Cardiac septum (tissue), 1 donor: ENCODE results near the gene PTMS. TPM values are rescaled to one million over a fixed set of nuclear protein-coding genes. Genes with fewer than 3 reads are reported as not detected.
"Not testable (repeated sequence)": the region's sequence is repeated elsewhere in the genome, so short reads cannot be mapped to it uniquely, and the experiment has no call there.

Experiments
- DNase-seq: peaks from one replicate; pipeline ENCODE4 v3.0.0-alpha.2; 2020; ENCODE audit warnings: low spot score
- intact Hi-C: fragments of 100-400 bp; cut with DNase I; formaldehyde crosslinking; loops from one replicate; pipeline ENCODE4 v1.14.0; 2022
- long read RNA-seq: library from polyadenylated mRNA; unstranded; transcript quantifications from one replicate; pipeline ENCODE4 v2.0.0, GENCODE V29; 2021
- total RNA-seq: library from RNA; stranded (reverse); fragmentation: NEBNext Ultra II Directional; extraction: Animal tissue kit (Norgen Biotek cat#: 25700); gene quantifications from one replicate; pipeline ENCODE4 v1.2.1, GENCODE V29; 2021
- donor health status: DM: no; HTN: no; CAD: no.

PTMS gene
- total RNA-seq = 234 TPM
- long read RNA-seq, transcript PTMS-207 (5 exons, 1,150 nt) = major isoform, 60 of 124 reads
- long read RNA-seq, partial matches to known transcripts = 59 of 124 reads
- long read RNA-seq, other reads (novel, unspliced or antisense) = 3 of 124 reads

GRCh38 chr12:6765634-6766581, at the start of gene PTMS:
PTMS (plus strand) TSS chr12:6766363; CDS start chr12:6766706, 343 bp downstream.
- peak; percentile 93 for DNase-seq

GRCh38 chr12:6716874-6717437, 49.2 kb upstream of the PTMS start:
- no peak for DNase-seq
- intact Hi-C loops = no loop called here

More at GRCh38 chr12:6765634-6766581, at the start of gene PTMS:
- intact Hi-C loops = loop anchor here (1.0 to 5.0 kb wide), 2 partner anchors 13 to 61 kb away; partner anchors contain the start of genes MLF2 and P3H3

- intact Hi-C loops = loop anchor here (1.0 kb wide), 2 partner anchors 34 to 60 kb away; partner anchors contain the start of genes ING4 and ZNF384
- no peak for DNase-seq
These were observed 43.3 kb upstream of the PTMS start for GRCh38 chr12:6722863-6723262.

GRCh38 chr12:6723607-6724408, 42.4 kb upstream of the PTMS start, which contains the start of gene COPS7A:
COPS7A (plus strand) TSS chr12:6724046; CDS start chr12:6724657, 611 bp downstream.
- intact Hi-C loops = loop anchor here (1.0 kb wide), 2 partner anchors 35 to 61 kb away; partner anchors contain the start of genes ING4 and ZNF384
- DNase-seq = peak; percentile 99

- no peak for DNase-seq
- intact Hi-C loops = no loop called here
These were observed 41.8 kb upstream of the PTMS start for GRCh38 chr12:6724409-6724797.

- no peak for DNase-seq
- intact Hi-C loops = no loop called here
These were observed 40.8 kb upstream of the PTMS start for GRCh38 chr12:6725350-6725749.

- no peak for DNase-seq
- intact Hi-C loops = no loop called here
These were observed 37.0 kb upstream of the PTMS start for GRCh38 chr12:6729186-6729585.

GRCh38 chr12:6730169-6730568, 36.0 kb upstream of the PTMS start:
- DNase-seq = no peak
- intact Hi-C loops = no loop called here

- intact Hi-C loops = loop anchor here (1.0 kb wide), 1 partner anchor 45 kb away; no protein-coding TSS in a partner anchor
These were observed 31.4 kb upstream of the PTMS start for GRCh38 chr12:6734506-6735387.

GRCh38 chr12:6735448-6736191, 30.5 kb upstream of the PTMS start:
- DNase-seq = peak; percentile 83
- intact Hi-C loops = loop anchor here (1.0 kb wide), 1 partner anchor 44 kb away; no protein-coding TSS in a partner anchor

More at GRCh38 chr12:6734506-6735387, 31.4 kb upstream of the PTMS start:
- no peak for DNase-seq

GRCh38 chr12:6736754-6737153, 29.4 kb upstream of the PTMS start:
- DNase-seq = no peak
- intact Hi-C loops = no loop called here

GRCh38 chr12:6742080-6742479, 24.1 kb upstream of the PTMS start:
- intact Hi-C loops, DNase-seq: not testable (repeated sequence)

- no peak for DNase-seq
- intact Hi-C loops = no loop called here
These were observed 23.3 kb upstream of the PTMS start for GRCh38 chr12:6742834-6743233.

GRCh38 chr12:6743300-6743699, 22.9 kb upstream of the PTMS start:
- intact Hi-C loops, DNase-seq: not testable (repeated sequence)

- intact Hi-C loops = no loop called here
- DNase-seq = peak; percentile 77
These were observed 20.2 kb upstream of the PTMS start for GRCh38 chr12:6745741-6746525.

GRCh38 chr12:6747216-6747615, 18.9 kb upstream of the PTMS start:
- intact Hi-C loops = no loop called here
- no peak for DNase-seq

- intact Hi-C loops = no loop called here
- no peak for DNase-seq
These were observed 17.4 kb upstream of the PTMS start for GRCh38 chr12:6748761-6749160.
